Thoracic aorta (tissue), 2 donors: ENCODE data around the gene SLC14A1. TPM values are rescaled to one million over a fixed set of nuclear protein-coding genes. Genes with fewer than 3 reads are reported as not detected.

Source experiments
- ATAC-seq: fragments of 150-250 bp; one replicate; pipeline ENCODE4 v1.8.0; 2017; ENCODE audit warnings: low read depth; ENCODE audit not compliant: insufficient number of reproducible peaks, low FRiP score
- DNase-seq: peaks from one replicate; pipeline ENCODE4 v3.0.0-alpha.2; 2020; ENCODE audit warnings: low spot score
- H3K27ac ChIP-seq, 2 donors: fragments of 200-600 bp; sonication (generic); 1 replicate in 1 of 2; 2 replicates in 1 of 2; pipeline ENCODE4 v1.5.1; 2016; ENCODE audit warnings: mild to moderate bottlenecking in 2 of 2, moderate library complexity in 2 of 2
- H3K27me3 ChIP-seq: fragments of 200-600 bp; sonication (generic); replicated peaks from 2 replicates; pipeline ENCODE4 v1.6.0; 2016; ENCODE audit warnings: mild to moderate bottlenecking; ENCODE audit not compliant: insufficient read depth
- H3K36me3 ChIP-seq: fragments of 200-600 bp; sonication (generic); one replicate; pipeline ENCODE4 v1.5.1; 2016
- H3K4me1 ChIP-seq, 2 donors: fragments of 200-600 bp; sonication (generic); 1 replicate in 1 of 2; 2 replicates in 1 of 2; pipeline versions ENCODE4 v1.5.1 to v1.6.0; 2016; ENCODE audit warnings: low read depth in 2 of 2, mild to moderate bottlenecking in 1 of 2; ENCODE audit not compliant: control insufficient read depth in 1 of 2
- H3K4me3 ChIP-seq: fragments of 200-600 bp; sonication (generic); 2 replicates; pipeline ENCODE4 v1.5.1; 2016; ENCODE audit warnings: mild to moderate bottlenecking
- H3K9me3 ChIP-seq: fragments of 200-600 bp; sonication (generic); 2 replicates; pipeline ENCODE4 v1.5.1; 2016
- total RNA-seq, 2 donors: library from RNA; depleted of rRNA; stranded (reverse); fragments of >200 nt; gene quantifications; one replicate each; pipeline versions ENCODE4 v1.1.0 to v1.2.3, GENCODE V29; 2016
- TF ChIP-seq, protein P1 (sequence below): fragments of 200-600 bp; sonication (generic); IDR thresholded peaks from one replicate; pipeline ENCODE4 v1.5.1; 2019; ENCODE audit warnings: antibody characterized with exemption

Gene SLC14A1
- total RNA-seq, 2 donors from 2014 or later, result 76.3 to 86.2 TPM

DNA sequence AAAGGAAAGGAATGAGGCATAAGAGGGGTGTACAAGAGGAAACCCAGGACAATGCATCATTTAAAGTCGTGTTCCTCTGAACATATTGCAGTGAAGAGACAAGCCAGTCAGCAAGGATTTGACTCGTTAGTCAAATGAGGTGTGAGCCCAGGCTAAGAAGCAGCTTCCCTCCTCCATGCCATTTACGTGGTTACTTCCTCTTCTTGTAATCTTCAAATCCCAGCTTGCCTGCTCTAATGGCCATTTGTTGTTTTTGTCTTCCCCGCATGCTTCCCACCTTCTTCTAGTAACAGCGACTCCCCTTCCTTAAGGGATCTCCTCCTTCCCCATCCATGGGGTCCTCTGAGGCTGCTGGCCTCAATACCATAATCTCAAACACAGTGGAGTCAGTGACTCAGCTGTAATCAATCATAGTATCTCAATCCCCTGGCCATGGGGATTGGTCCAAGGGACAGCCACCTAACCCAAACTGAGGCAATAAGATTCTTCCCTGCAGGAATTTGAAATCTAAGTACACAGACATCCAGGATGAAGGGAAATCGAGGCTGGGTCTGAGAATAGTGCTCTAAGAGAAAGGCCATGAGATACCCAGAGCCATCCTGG lies 37.6 kb downstream of the SLC14A1 start:
- peaks cover 3 to 20% of the 10 kb centered on the region in 2 donors for H3K4me1 ChIP-seq
- ATAC-seq (no peak), DNase-seq (no peak)
- H3K4me3 ChIP-seq, result no peak overlapping the region
- no peaks in the 10 kb centered on the region for H3K27me3 ChIP-seq
- no peak overlapping the region for H3K27ac ChIP-seq
- no peaks in the 10 kb centered on the region for H3K36me3 ChIP-seq
- TF ChIP-seq, protein P1, sequence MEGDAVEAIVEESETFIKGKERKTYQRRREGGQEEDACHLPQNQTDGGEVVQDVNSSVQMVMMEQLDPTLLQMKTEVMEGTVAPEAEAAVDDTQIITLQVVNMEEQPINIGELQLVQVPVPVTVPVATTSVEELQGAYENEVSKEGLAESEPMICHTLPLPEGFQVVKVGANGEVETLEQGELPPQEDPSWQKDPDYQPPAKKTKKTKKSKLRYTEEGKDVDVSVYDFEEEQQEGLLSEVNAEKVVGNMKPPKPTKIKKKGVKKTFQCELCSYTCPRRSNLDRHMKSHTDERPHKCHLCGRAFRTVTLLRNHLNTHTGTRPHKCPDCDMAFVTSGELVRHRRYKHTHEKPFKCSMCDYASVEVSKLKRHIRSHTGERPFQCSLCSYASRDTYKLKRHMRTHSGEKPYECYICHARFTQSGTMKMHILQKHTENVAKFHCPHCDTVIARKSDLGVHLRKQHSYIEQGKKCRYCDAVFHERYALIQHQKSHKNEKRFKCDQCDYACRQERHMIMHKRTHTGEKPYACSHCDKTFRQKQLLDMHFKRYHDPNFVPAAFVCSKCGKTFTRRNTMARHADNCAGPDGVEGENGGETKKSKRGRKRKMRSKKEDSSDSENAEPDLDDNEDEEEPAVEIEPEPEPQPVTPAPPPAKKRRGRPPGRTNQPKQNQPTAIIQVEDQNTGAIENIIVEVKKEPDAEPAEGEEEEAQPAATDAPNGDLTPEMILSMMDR, result no peak
- no peaks in the 10 kb centered on the region for H3K9me3 ChIP-seq

DNA sequence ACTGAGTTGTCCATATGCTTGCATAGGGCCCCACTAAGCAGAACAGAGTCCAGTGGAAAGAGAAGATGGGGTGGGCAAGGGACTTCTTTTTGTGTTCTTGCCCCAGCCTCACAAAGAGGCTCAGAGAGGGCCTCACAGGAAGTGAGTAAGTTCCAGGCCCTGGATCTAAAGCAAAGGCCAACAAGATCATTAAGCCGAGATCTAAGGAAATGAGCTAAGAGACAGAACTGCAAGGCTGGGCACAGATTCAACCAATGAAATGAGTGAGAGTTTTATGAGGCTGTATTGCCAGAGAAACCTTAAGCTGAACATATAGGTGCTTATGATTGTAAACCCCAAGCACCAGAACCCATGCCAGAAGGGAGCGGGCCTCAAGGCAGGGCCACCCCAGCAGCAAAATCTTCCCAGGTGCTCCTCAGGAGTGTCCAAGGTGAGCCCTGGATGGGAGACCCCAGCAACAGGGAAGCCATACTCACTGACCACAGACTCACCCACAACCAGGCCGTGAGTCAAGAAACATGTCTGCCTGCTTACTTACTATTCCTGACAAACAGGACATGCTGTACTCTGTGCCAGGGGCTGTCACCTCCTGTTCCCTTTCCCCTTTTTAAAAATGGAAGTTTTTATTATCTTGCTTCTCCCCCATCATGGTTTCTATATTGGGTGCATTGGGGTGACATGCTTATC lies 40.2 kb downstream of the SLC14A1 start:
- no peak for ATAC-seq
- TF ChIP-seq, protein P1, result no peak
- H3K9me3 ChIP-seq, result no peaks in the 10 kb centered on the region
- no peak overlapping the region for H3K27ac ChIP-seq
- H3K36me3 ChIP-seq, result no peaks in the 10 kb centered on the region
- H3K4me3 ChIP-seq, result no peak overlapping the region
- DNase-seq, result no peak
- H3K27me3 ChIP-seq, result no peaks in the 10 kb centered on the region
- peaks cover 3 to 13% of the 10 kb centered on the region in 2 donors for H3K4me1 ChIP-seq

DNA sequence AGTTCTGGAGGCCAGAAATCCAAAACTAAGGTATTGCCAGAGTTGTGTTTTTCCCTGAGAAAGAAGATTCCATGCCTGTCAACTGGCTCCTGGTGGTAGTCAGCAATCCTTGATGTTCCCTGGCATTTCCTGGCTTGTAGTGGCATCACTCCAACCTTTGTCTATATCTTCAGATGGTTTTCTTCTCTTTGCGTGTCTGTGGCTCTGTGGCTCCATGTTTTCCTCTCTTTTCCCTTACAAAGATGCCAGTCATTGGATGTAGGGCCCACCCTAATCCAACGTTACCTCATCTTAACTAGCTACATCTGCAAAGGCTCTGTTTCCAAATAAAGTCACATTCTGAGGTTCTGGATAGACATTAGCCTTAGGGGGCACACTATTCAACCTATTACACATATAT lies 41.8 kb downstream of the SLC14A1 start:
- no peak for ATAC-seq

DNA sequence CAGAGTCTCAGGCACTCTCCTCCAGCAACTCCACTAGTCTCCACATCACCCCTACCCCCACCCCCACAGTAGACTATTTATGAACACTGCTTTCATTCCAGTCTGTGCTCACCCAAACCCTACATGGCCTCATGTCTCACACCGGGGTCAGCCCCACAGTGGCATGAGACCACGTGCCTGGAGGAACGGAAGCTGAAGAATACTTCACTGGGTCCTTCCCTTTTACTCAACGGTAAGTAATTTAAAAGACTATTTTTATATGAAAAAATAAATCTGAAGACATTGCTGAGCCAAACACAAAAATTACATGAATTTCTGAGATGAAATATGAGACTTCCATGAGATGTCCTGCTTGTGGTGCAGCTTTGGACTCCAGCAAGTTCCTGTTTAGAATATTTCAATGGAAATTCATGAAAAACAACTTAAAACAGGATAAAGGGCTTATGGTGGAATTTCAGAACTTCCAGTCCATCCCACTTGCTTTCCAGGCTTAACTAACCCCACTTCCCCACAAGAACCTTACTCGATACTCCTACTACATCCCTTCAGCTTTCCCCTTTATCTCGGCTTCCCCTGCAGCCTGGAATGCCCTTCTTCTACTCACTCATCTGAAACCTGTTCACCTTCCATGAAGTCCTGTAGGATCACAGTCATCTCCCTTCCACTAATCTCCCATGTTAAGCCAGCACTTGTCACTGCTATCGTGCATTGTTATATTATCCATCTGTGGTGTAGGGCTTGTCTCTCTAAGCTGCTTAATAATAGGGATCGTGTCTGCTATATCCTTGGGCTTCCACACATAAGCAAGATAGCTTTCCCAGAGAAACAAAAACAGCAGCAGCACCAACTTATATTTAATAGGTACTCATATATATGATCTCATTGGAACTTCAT lies 47.9 kb downstream of the SLC14A1 start:
- H3K27ac ChIP-seq, result peak overlapping the region; percentile 19 to 89
- TF ChIP-seq, protein P1, result no peak
- peaks cover 7 to 39% of the 10 kb centered on the region in 2 donors for H3K4me1 ChIP-seq
- H3K9me3 ChIP-seq, result no peaks in the 10 kb centered on the region
- no peaks in the 10 kb centered on the region for H3K27me3 ChIP-seq
- no peak overlapping the region for H3K4me3 ChIP-seq
- no peaks in the 10 kb centered on the region for H3K36me3 ChIP-seq
- ATAC-seq (peak; percentile 74), DNase-seq (peak; percentile 28)

More for the DNA sequence above, 41.8 kb downstream of the SLC14A1 start:
- Histone ChIP-seq H3K9me3 (no peaks in the 10 kb centered on the region), H3K4me1 (peaks cover 3 to 18% of the 10 kb centered on the region in 2 donors), H3K36me3 (no peaks in the 10 kb centered on the region), H3K27me3 (no peaks in the 10 kb centered on the region), H3K4me3 (no peak overlapping the region), H3K27ac (no peak overlapping the region)
- no peak for DNase-seq
- TF ChIP-seq, protein P1, result no peak

DNA sequence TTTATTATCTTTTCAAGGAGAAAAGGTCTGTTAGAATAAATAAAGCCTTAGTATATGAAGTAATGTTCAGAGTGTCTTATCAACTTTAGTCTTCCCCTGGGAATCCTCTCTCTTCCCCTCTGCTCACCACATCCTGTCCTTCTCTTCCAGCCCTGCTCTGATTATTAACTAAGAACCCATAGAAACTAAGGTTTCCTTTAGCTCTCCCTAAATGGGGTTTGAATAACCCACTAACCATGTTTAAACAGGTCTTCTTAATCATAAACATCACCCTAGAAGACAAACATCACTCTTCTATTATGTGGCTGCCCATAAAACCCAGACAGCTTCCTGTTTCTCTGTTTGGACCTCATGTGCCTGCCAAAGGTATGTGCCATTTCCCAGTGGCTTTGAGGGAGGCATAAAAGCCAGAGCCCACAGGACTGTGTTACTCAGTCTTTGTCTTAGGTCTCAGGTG lies 50.1 kb downstream of the SLC14A1 start:
- ATAC-seq (no peak), DNase-seq (no peak)
- no peaks in the 10 kb centered on the region for H3K27me3 ChIP-seq
- TF ChIP-seq, protein P1, result no peak
- H3K27ac ChIP-seq, result peak overlapping the region in 1 of 2 donors; percentile 89
- H3K4me1 ChIP-seq, result peaks cover 7 to 39% of the 10 kb centered on the region in 2 donors
- no peak overlapping the region for H3K4me3 ChIP-seq
- H3K36me3 ChIP-seq, result no peaks in the 10 kb centered on the region
- H3K9me3 ChIP-seq, result no peaks in the 10 kb centered on the region
